Fibroblast of skin of back (primary cell): ENCODE data around the gene NSD1.
A peak's percentile ranks its signal among the peaks of the same experiment; 100 is the strongest.

Experiments
- DNase-seq: peaks from one replicate; pipeline ENCODE4 v3.0.0-alpha.2; 2013

NSD1 gene

DNA sequence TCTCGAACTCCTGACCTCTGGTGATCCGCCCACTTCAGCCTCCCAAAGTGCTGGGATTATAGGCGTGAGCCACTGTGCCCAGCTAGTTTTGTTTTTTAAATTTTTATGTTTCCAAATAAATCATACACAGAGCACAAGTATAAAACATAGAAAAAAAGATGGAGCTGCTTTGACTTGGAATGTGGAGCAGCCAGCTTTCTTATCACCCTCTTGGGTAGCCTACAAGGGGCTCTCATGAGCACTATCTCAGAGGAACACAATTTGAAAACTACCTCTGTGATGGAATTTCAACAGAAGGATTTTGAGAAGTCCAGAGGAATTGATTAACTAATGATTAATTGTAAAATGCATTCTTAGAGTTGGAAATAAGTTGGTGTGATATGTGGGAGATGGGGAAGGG lies 45.9 kb downstream of the NSD1 start:
- DNase-seq: no peak

DNA sequence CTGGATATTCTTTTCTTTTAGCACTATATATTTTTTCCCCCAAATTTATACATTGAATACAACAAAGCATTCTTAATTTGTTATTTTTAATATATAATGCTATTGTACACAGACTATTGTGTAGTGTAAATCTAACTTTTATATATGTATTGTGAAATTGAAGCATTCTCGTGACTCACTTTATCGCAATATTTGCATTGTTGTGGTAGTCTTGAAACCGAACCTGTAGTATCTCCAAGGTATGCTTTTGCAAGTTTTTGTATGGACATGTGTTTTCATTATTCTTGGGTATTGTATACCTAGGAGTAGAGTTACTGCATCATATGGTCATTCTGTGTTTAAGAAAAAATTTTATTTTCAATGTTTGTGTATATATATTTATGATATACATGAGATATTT lies 49.6 kb downstream of the NSD1 start:
- DNase-seq: no peak

DNA sequence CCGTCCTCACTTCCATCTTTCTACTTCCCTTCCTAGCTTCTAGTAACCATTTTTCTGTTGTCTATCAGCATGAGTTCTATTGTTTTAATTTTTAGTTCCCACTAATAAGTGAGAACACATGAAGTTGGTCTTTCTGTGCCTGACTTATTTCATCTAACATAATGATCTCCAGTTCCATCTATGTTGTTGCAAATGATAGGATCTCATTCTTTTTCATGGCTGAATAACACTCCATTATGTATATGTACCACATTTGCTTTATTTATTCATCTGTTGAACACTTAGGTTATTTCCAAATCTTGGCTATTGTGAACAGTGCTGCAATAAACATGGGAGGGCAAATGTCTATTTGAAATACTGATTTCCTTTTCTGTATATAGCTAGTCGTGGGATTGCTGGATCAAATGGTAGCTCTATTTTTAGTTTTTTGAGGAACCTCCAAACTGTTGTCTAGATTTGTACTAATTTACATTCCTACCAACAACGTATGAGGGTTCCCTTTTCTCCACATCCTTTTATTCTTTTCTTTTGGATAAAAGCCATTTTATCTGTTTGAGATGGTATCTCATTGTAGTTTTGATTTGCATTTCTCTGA lies 50.3 kb downstream of the NSD1 start:
- DNase-seq: no peak

DNA sequence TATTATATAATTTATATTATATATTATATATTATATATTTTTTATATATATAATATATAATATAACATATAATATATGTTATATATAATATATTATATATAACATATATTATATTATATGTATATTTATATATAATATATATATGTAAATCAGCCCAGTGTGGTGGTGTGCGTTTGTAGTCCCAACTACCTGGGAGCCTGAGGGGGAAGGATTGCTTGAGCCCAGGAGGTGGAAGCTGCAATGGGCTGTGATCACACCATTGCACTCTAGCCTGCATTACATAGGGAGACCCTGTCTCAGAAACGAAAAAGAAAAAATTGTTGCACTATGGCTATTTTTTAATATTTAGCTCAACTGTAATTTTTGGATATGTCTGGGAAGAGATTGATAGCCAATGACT lies 52.4 kb downstream of the NSD1 start:
- no peak for DNase-seq

DNA sequence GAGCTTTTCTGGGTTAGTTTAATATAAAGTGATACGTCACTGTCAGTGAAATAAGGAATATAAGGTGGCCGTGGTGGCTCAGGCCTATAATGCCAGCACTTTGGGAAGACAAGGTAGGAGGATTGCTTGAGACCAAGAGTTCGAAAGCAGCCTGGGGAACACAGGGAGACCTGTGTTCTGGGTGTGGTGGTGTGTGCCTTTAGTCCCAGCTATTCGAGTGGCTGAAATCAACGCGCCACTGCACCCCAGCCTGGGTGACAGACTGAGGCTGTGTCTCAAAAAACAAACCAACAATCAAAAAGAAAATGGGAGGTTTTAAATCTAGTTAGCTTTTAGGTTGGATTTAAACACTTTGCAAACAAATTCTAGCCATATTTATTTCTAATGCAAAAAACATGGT lies 53.1 kb downstream of the NSD1 start:
- no peak for DNase-seq

DNA sequence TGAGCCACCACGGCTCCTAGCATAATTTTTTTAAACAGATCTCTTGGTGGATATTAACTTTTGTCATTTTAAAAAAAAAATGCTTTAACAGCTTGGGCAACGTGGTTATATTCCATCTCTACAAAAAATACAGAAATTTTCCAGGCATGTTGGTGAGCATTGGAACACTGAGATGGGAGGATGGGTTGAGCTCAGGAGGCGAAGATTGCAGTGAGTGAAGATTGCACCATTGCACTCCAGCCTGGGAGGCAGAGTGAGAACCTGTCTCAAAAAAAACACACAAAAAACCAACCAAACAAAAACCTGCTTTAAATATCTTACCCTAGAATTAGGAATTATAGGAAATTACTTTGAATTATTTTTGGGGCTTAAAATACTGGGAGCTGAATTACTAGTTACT lies 55.2 kb downstream of the NSD1 start:
- DNase-seq: no peak

DNA sequence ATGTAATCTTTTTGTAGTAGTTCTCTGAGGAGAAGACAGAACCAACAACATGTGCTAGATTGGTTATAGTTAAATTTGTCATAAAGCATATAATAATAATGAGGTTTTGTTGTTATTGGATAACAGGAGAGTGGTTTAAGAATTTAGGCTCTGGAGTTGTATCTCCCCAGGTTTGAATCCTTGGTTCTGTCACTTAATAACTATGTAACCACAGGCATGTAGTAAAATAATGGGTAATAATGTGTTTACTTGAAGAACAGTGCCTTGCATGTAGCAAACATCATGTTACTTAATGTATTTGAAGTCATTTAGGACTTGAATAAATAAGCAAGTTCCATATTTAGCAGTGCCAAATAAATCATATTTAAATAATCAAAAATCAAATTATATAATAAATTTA lies 55.8 kb downstream of the NSD1 start:
- peak; percentile 34 for DNase-seq

DNA sequence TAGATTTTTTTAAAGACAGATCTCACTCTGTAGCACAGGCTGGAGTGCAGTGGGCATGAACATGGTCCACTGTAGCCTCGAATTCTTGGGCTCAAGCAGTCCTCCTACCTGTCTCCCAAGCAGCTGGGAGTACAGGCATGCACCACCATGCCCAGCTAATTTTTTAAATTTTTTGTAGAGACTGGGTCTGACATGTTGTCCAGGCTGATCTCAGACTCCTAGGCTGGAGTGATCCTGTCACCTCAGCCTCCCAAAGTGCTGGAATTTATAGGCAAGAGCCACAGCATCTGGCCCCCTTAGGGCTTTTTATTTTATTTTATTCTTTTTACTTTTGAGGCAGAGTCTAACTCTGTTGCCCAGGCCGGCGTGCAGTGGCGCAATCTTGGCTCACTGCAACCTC lies 56.4 kb downstream of the NSD1 start:
- DNase-seq: no peak

DNA sequence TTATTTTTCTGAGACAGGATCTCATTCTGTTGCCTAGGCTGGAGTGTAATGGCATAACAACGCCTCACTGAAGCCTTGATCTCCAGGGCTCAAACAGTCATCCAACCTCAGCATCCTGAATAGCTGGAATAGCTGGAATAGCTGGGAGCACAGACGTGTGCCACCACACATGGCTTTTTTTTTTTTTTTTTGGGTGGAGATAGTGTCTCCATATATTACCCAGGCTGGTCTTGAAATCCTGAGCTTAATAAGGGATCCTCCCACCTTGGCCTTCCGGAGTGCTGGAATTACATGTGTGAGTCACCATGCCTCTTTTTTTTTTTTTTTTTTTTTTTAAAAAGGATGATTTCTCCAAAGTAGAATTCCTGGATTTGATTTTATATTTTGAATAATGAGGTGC lies 60.7 kb downstream of the NSD1 start:
- DNase-seq: peak; percentile 99

DNA sequence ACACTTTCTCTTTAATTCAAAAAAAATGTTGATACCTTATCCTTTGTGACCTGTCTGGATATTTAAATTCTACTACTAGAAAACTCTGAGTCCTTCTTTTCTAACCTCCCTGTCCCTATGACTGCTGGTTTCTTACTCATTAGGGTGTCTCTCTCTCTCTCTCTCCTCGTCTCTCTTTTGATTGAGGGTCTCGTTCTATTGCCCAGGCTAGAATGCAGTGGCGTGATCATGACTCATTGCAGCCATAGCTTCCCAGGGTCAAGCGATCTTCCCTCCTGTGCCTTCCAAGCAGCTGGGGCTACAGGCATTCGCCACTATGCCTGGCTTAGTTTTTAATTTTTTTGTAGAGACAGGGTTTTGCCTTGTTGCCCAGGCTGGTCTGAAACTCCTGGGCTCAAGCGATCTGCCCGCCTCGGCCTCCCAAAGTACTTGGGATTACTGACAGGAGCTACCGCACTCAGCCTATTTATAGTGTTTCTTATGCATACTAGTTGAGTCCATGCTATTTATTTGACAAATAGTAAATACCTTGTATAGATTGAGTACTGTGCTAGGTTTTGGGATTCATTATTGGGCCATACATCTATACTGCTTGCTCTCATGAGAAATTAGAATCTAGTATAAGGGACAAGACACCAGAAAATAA lies 61.9 kb downstream of the NSD1 start:
- no peak for DNase-seq

DNA sequence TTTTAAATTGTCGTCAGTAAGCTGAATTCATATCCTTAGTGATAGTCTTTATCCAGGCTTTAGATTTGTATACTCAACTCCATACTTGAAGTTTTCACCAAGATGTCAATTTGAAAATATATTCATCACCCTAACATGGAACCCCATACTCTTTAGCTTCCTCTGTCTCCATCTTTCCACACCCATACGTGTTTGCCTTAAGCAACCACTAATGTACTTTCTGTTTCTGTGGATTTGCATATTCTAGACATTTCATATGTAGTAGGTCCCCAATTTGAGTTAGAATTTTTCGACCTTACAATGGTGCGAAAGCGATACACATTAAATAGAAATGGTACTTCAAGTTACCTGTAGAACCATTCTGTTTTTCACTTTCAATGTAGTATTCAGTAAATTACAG lies 65.2 kb downstream of the NSD1 start:
- no peak for DNase-seq

DNA sequence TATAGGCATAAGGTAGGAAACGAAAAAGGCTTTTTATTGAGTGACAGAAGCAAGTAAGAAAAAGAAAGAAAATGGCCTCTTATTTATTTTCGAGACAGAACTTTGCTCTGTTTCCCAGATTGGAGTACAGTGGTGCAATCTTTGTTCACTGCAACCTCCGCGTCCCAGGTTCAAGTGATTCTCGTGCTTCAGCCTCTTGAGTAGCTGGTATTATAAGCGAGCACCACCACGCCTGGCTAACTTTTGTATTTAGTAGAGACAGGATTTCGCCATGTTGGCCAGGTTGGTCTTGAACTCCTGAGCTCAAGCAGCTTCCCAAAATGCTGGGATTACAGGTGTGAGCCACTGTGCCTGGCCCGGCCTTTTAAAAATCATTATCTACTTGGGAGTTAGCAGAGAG lies 70.7 kb downstream of the NSD1 start:
- no peak for DNase-seq

DNA sequence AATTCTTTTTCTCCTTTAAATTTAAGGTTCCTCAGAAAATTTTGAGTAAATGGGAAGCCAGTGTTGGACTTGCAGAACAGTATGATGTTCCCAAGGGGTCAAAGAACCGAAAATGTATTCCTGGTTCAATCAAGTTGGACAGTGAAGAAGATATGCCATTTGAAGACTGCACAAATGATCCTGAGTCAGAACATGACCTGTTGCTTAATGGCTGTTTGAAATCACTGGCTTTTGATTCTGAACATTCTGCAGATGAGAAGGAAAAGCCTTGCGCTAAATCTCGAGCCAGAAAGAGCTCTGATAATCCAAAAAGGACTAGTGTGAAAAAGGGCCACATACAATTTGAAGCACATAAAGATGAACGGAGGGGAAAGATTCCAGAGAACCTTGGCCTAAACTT lies 76.0 kb downstream of the NSD1 start:
- no peak for DNase-seq

DNA sequence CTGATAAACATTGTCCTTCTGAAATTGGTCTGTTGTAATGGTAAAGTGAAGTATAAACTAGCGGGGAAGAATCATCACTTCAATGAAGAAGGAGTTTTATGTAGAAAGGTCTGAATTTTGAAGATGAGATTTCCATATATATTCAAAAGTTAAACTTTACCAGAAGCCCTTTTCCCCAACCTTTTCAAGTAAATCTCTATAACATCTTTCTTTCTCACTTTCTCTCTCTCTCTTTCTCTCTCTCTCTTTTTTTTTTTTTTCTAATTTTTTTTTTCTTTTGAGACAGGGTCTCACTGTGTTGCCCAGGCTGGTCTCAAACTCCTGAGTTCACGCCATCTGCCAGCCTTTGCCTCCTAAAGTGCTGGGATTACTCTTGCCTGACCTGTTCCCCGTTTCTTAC lies 78.7 kb downstream of the NSD1 start:
- no peak for DNase-seq

DNA sequence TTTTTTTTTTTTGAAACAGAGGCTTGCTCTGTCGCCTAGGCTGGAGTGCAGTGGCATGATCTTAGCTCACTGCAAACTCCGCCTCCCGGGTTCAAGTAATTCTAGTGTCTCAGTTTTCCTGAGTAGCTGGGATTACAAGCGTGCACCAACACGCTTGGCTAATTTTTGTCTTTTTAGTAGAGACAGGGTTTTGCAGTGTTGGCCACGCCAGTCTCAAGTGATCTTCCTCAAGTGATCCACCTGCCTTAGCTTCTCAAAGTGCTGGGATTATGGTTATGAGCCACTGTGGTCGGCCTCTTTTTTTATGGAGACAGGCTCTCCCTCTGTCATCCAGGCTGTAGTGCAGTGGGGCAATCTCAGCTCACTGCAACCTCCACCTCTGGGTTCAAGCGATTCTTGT lies 87.0 kb downstream of the NSD1 start:
- DNase-seq: no peak

DNA sequence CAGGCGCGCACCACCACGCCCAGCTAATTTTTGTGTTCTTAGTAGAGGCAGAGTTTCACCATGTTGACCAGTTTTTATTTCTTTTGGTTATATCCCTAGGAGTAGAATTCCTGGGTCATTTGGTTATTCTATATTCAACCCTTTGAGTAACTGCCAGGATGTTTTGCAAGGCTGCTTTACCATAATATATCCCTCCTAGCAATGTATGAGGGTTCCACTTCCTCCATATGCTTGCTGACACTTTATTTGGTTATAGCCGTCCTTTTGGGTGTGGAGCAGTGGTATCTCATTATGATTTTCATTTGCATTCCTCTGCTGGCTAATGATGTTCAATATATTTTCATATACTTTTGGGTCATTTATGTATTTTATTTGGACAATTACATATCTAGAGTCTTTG lies 88.7 kb downstream of the NSD1 start:
- no peak for DNase-seq

DNA sequence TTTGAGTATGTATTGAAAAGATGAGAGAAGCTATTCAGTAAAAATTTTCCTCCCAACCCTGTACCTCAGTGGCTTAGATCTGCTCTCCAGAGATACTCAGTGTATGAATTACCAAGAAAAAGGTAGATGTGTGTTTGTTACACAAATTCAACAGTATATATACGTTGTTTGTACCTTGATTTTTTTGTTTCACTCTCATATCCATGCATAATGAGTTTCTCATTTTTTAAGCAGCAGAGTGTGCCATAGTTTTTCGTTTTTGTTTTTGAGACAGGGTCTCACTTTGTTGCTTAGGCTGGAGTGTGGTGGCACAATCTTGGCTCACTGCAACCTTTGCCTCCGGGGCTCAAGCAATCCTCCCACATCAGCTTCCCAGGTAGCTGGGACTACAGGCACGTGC lies 92.2 kb downstream of the NSD1 start:
- no peak for DNase-seq

DNA sequence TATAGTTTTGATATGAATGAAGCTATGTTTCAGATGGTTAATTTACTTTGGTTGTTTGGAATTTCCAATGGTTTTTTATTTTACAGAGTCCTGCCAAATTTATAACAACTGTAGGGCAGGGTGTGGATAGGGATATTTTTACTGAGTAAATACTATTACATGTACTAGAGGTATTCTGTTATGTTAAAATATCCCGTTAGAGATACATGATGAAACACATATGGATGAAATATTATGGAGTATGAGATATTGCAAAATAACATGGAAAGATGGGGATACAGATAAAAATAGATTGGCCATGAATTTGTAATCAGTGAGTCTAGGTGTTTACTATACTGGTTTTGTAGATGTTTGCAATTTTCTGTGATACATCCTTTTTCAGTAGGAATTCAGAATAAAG lies 93.3 kb downstream of the NSD1 start:
- no peak for DNase-seq

DNA sequence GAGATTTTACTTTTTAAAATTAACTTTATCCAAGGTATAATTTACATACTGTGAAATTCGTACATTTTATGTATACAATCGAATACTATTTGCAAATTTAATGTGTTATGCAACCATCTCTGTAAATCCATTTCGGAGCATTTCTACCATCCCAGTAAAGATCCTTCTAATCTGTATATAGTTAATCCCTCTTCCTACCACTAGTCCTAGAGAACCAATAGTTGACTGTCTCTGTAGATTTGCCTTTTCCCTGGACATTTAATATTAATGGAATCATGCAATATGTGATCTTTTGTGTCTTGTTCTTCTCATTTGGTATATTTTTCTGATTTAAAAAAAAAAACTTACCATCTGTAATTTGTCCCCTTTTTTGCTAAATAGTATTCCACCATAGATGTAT lies 95.2 kb downstream of the NSD1 start:
- DNase-seq: no peak

DNA sequence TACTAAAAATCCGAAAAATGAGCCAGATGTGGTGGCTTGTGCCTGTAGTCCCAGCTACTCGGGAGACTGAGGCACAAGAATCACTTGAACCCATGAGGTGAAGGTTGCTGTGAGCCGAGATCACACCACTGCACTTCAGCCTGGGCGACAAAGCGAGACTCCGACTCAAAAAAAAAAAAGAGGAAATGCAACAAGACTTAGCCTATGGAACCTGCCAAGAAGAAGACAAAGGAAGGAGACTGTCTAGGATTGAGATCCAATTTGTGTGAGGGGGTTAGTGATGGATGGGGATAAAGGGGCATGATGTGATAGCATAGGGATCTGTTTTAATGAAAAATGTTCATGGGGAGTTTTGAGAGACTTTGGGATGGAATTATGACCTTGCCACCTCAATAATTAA lies 97.1 kb downstream of the NSD1 start:
- DNase-seq: no peak

DNA sequence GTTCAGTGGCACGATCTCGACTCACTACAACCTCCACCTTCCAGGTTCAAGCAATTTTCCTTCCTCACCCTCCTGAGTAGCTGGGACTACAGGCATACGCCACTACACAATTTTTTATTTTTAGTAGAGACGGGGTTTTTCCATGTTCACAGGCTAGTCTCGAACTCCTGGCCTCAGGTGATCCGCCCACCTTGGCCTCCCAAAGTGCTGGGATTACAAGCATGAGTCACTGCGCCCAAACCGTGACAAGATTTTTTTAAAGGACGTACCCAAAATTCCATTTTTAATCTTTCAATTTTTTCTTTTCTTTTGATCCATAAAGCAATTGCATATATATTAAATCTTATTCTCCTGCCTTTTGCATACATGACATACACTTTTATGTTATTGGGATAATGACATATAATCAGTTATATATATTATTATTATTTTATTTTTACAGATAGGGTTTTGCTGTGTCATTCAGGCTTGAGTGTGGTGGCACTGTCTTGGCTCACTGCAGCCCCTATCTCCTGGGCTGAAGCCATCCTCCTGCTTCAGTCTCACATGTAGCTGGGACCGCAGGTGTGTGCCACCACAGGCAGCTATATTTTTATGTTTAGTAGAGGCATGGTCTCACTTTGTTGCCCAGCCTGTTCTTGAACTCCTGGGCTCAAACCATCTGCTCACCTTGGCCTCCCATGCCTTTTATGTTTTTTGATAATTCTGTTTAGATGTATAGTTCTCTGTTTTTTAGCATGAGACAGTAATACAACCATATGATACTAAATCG lies 98.1 kb downstream of the NSD1 start:
- DNase-seq: no peak

DNA sequence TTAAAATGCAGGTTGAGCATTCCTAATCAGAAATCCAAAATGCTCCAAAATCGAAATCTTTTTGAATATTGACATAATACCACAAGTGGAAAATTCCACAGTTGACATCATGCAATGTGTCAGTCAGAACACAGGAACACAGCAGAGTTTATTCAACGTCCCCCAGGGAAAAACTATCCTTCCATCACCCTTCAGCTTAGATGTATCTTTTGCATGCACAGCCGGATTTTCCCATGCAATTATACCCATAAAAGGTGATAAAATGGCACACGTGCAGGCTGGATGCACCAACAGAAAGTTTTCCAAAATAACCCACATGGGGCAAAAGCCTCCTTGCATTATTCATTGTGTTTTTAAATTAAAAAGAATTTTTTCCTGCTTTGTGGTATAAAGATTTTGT lies 98.8 kb downstream of the NSD1 start:
- peak; percentile 39 for DNase-seq

DNA sequence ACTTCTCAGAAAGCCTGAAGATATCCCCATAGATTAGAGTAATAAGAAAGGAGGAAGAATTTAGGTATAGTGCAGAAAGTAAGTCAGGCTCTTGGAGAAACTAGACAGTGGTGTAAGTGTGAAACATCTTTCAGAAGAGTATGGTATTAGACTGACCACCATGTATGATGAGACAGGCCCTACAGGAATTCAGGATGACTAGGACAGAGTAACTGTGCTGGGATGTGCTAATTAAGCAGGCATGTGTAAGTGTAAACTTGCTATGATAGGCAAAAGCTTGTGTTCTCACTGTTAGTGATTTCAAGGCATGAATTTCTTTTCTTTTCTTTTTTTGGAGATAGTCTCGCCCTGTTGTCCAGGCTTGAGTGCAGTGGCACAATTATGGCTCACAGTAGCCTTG lies 99.2 kb downstream of the NSD1 start:
- DNase-seq: peak; percentile 80

DNA sequence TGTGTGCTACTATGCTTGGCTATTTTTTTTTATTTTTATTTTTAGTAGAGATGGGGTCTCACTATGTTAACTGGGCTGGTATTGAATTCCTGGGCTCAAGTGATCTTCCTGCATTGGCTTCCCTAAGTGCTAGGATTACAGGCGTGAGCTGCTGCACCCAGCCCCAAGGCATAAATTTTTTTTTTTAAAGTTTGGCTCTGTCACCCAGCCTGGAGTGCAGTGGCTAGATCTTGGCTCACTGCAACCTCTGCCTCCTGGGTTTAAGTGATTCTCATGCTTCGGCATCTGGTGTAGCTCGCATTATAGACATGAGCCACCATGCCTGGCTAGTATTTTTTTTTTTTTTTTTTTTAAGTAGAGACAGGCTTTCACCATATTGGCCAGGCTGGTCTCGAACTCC lies 99.6 kb downstream of the NSD1 start:
- DNase-seq: peak; percentile 17
